Daoy (cell line): ENCODE results near the gene USP34. TPM values are rescaled to one million over a fixed set of nuclear protein-coding genes. Genes with fewer than 3 reads are reported as not detected.
"Not testable (repeated sequence)": the region's sequence is repeated elsewhere in the genome, so short reads cannot be mapped to it uniquely, and the experiment has no call there.

Source experiments
- DNase-seq: peaks from one replicate; pipeline ENCODE4 v3.0.0-alpha.2; 2015; ENCODE audit warnings: low read depth
- total RNA-seq: library from RNA; depleted of rRNA; stranded (reverse); fragments of >200 nt; shearing (Covaris generic); gene quantifications from 2 replicates; pipeline ENCODE4 v1.2.3, GENCODE V29; 2014; rRNA removed

The USP34 gene
- total RNA-seq, 1 experiment from 2014 or later, result 56.5 TPM

DNA sequence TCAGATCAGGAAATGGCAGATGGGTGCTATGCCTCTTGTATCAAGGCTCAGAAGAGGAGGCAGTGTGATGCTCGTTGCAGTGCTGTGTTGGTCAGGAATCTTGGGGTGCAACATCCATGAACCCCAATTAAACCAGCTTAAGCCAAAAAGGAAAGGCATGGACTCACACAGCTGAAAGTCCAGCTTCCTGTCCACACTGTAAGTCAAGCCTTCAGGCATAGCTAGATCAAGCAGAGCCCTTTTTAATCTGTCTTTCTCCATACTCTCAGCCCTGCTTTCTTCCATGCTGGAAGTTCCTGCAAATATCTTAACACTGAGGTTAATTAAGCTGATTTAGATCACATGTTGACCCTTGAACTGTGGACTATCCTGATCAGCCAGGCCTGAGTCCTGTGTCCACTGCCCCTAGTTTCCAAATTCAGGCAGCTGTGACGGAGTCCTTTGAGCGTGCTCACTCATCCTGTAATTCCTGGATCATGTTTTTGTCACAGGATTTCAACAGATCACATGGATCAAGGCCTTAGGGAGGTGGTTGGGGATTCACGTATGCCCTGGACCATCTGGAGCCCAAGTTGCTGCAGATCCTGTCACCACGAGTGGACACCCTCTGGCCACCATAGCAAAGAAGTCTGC lies 313.4 kb downstream of the USP34 start:
- no peak for DNase-seq

DNA sequence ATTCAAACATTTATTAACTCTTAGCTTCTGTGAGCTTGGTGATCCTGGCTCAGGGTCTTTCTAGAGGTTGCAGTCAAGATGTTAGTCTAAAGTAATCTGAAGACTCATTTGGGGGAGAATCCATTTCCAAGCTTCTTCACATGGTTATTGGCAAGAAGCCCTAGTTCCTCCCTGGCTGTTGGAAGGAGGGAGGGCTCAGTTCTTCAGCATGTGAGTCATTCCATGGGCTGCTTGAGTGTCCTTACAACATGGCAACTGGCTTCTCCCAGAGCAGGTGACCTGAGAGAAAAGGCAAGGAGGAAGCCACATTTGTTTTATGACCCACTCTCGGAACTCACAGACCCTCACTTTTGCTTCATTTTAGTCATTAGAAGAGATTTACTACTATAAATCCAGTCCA lies 319.5 kb downstream of the USP34 start:
- DNase-seq, result peak; percentile 7

DNA sequence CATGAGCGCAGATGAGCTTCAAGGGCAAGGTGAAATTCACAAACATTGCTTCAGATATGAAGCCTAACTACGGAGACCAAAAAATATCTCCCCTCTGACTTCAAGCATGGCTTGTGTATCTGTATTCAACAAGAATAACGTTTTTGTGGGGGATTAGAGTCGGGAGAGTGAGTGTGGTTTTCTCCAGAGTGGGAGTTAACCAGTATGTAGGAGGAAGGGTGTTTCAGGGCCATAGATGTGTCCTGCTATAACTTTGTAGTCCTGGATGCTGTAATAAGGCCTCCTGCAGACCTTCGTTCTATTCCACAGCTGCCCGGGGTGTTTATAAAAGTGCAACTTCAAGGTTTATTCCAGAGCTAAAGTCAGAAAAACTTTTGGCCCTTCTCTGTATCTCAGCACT lies 321.8 kb downstream of the USP34 start:
- no peak for DNase-seq

DNA sequence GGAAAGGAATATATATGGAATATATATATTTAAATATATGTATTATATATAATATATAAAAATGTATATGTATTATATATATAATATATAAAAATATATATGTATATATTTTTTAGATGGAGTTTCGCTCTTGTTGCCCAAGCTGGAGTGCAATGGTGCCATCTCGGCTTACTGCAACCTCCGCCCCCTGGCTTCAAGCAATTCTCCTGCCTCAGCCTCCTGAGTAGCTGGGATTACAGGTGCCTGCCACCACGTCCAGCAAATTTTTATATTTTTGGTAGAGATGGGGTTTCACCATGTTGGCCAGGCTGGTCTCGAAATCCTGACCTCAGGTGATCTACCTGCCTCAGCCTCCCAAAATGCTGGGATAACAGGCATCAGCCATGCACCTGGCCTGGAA lies 322.8 kb downstream of the USP34 start:
- DNase-seq, result not testable (repeated sequence)

DNA sequence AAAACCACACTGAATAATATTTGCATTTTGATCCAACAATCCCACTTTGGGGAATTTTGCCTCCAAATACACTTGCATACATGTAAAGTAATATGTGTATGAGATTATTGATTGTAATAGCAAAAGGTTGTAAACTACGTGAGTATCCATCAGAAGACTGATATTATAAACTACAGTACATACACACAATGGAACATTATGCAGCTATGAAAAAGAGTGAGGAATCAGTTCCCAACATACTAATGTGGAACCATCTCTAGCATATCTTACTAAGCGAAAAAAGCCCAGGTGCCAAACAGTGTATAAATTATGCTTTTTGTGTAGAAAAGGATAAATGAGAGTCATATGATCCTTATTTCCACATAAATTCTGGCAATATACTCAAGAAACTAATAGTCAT lies 324.9 kb downstream of the USP34 start:
- no peak for DNase-seq

DNA sequence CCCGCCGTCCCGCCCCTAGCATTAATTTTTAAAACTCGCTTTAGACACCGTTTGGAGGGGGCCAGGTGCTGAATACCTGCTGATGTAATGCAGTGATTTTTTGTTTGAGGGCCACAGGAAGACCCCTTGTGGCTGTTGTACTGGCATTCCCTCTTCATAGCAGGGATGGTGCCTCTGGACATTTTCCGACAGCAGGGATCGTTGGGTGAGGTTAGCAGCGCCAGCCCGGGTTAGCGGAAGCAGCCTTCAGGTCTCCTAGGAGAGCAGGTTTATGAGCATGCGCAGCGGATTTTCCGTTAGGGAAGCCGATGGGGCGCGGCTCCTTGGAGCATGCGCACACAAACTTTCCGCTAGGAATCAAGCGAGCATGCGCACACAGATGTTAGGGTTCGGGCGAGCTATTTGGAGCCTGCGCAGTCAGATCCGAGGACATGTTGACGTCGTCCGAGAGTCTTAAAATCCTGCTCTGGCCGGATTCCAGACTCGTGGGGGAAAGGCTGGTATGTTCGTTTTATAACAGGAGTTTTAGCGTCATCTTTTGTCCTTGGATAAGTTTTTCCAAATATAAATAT lies 326.1 kb downstream of the USP34 start:
- peak; percentile 97 for DNase-seq

DNA sequence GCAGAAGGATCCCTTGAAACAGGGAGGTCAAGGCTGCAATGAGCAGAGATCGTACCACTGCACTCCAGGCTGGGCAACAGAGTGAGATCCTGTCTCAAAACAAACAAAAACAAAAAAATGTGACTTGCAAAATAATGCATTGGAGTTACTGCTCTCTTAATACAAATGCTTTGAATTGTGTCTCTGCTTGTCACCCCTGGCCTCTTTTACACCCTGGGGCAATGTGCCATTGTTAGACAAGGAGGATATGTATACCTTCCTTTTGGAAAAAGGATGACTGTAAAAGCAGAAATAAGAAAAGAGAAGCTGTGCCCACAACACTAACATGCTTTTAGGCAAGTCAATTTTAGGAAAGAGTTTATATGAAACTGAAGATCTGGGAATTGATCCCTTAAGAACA lies 329.7 kb downstream of the USP34 start:
- no peak for DNase-seq

DNA sequence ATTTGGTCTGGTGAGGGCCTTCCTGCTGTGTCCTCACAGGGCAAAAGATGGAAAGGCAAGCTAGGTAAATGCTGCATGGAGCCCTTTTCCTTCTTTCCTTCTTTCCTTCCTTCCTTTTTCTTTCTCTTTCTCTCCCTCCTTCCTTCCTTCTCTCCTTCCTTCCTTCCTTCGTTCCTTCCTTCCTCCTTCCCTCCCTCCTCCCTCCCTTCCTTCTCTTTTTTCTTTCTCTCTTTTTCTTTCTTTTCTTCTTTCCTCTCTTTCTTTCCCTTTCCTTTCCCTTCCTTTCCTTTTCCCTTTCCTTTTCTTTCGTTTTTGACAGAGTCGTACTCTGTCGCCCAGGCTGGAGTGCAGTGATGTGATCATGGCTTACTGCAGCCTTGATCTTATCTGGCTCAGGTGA lies 332.0 kb downstream of the USP34 start:
- no peak for DNase-seq

Other genes with a start within 250 kb of the USP34 start
- 216 and 292 TPM in 2 replicates for gene XPO1, start 67.3 kb upstream of the USP34 start, total RNA-seq